ENCODE data around the gene SLC26A1. TPM values are rescaled to one million over a fixed set of nuclear protein-coding genes. Genes with fewer than 3 reads are reported as not detected.
A peak's percentile ranks its signal among the peaks of the same experiment; 100 is the strongest.

Gene SLC26A1
- total and polyA plus RNA-seq, 2 of the 13 experiments (the other 11 are each of a cell fraction or from before 2014, with no cell fraction given): 5.4 to 22.9 TPM

DNA sequence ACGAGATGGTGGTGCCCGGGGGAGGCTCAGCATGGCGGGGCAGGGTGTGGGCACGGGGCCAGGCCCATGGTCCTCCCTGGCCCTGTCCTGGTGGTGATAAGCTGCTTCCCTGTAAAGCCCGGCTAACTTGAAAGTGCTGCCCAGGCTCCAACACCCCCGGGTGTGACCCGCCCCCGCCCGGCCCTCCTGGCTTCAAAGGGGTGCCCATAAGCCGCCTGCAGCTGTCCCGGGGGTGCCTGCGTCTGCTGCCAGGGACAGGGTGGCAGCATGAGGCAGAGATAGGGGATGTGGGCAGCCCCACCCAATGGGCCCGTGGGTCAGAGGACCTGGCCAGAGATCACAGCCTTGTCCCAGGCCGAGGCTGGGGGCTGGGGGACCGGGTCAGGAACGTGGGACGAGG lies 36.3 kb upstream of the SLC26A1 start:
- Histone ChIP-seq H3K36me3 (replicated peaks in 1 of 2; ENCODE audit: control insufficient read depth in 1 of 2, insufficient read depth in 2 of 2, low read length in 2 of 2) (peaks cover 6 to 12% of the 10 kb centered on the region in 2 experiments; a peak in 3 of 5 replicates), H3K4me3 (replicated peaks in 1 of 3; ENCODE audit: insufficient read depth in 1 of 3, low read depth in 2 of 3, low read length in 3 of 3) (no peak overlapping the region), H3K9me3 (ENCODE audit: low read length) (no peaks in the 10 kb centered on the region), H4K20me1 (ENCODE audit: insufficient read depth, low read length) (no peaks in the 10 kb centered on the region; the same call in 1 of the 2 replicates), H2AFZ (ENCODE audit: low read length) (no peak overlapping the region), H3K27ac (ENCODE audit: extremely low read length, insufficient read depth, low read length) (no peak overlapping the region), H3K4me1 (ENCODE audit: insufficient read depth, low read length) (peaks cover 48% of the 10 kb centered on the region), H3K4me2 (ENCODE audit: low read depth, low read length) (no peak overlapping the region), H3K27me3 (ENCODE audit: control insufficient read depth in 1 of 2, insufficient read depth in 2 of 2, low read length in 2 of 2) (peaks cover 26 to 63% of the 10 kb centered on the region in 2 experiments), H3K79me2 (ENCODE audit: insufficient read depth, low read length) (no peaks in the 10 kb centered on the region), H3K9ac (ENCODE audit: insufficient read depth, low read depth, low read length) (no peak overlapping the region)
- CTCF ChIA-PET (ENCODE audit: low intra/inter-chr PET ratio, low total read pairs): no interaction called here
- intact Hi-C loops (cut with micrococcal nuclease; ENCODE audit: unreplicated experiment): no loop called here
- no peak for DNase-seq (ENCODE audit: low spot score)
- FAIRE-seq: no peak
- in situ Hi-C loops (cut with HindIII; ENCODE audit: extremely low pct_ligation_motif_present, low pct_unique_long_range_greater_than_20kb): no loop called here
- 0% methylated on average over 4 of the region's 17 CpGs for WGBS (ENCODE audit: low lambda C conversion rate)
- POLR2A ChIA-PET: no interaction called here
- peak; percentile 3 for ATAC-seq
- BruUV-seq (replicated peaks): no TSS peak
- no peak for TF ChIP-seq PLRG1 (conservative IDR thresholded peaks at IDR 0.05)
- TF ChIP-seq ZFP37 (CRISPR knock-in tag; IDR thresholded peaks at IDR 0.05; ENCODE audit: borderline replicate concordance): no peak
- TF ChIP-seq GPN1 (CRISPR knock-in tag; IDR thresholded peaks at IDR 0.05; ENCODE audit: borderline replicate concordance): no peak
- TF ChIP-seq HNRNPL (IDR thresholded peaks at IDR 0.05; ENCODE audit: low read depth, low read length): 0 out of 2 replicates have a peak, but pooled peaks have one; percentile 34
- no peak for TF ChIP-seq ATM (IDR thresholded peaks at IDR 0.05; ENCODE audit: borderline replicate concordance)
- peak; percentile 10 for TF ChIP-seq AGO2 (optimal IDR thresholded peaks at IDR 0.05; ENCODE audit: low read depth, low read length)
- TF ChIP-seq, protein P1, sequence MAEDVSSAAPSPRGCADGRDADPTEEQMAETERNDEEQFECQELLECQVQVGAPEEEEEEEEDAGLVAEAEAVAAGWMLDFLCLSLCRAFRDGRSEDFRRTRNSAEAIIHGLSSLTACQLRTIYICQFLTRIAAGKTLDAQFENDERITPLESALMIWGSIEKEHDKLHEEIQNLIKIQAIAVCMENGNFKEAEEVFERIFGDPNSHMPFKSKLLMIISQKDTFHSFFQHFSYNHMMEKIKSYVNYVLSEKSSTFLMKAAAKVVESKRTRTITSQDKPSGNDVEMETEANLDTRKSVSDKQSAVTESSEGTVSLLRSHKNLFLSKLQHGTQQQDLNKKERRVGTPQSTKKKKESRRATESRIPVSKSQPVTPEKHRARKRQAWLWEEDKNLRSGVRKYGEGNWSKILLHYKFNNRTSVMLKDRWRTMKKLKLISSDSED (CRISPR knock-in tag; IDR thresholded peaks at IDR 0.05): no peak
- TF ChIP-seq NONO (IDR thresholded peaks at IDR 0.05): no peak
- TF ChIP-seq NONO (CRISPR knock-in tag; conservative IDR thresholded peaks at IDR 0.05): no peak
- TF ChIP-seq, protein P2, sequence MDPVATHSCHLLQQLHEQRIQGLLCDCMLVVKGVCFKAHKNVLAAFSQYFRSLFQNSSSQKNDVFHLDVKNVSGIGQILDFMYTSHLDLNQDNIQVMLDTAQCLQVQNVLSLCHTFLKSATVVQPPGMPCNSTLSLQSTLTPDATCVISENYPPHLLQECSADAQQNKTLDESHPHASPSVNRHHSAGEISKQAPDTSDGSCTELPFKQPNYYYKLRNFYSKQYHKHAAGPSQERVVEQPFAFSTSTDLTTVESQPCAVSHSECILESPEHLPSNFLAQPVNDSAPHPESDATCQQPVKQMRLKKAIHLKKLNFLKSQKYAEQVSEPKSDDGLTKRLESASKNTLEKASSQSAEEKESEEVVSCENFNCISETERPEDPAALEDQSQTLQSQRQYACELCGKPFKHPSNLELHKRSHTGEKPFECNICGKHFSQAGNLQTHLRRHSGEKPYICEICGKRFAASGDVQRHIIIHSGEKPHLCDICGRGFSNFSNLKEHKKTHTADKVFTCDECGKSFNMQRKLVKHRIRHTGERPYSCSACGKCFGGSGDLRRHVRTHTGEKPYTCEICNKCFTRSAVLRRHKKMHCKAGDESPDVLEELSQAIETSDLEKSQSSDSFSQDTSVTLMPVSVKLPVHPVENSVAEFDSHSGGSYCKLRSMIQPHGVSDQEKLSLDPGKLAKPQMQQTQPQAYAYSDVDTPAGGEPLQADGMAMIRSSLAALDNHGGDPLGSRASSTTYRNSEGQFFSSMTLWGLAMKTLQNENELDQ (CRISPR knock-in tag; IDR thresholded peaks at IDR 0.05; ENCODE audit: borderline replicate concordance): no peak
- TF ChIP-seq, protein P3, sequence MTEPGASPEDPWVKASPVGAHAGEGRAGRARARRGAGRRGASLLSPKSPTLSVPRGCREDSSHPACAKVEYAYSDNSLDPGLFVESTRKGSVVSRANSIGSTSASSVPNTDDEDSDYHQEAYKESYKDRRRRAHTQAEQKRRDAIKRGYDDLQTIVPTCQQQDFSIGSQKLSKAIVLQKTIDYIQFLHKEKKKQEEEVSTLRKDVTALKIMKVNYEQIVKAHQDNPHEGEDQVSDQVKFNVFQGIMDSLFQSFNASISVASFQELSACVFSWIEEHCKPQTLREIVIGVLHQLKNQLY (CRISPR knock-in tag; IDR thresholded peaks at IDR 0.05): no peak
- TF ChIP-seq, protein P4, sequence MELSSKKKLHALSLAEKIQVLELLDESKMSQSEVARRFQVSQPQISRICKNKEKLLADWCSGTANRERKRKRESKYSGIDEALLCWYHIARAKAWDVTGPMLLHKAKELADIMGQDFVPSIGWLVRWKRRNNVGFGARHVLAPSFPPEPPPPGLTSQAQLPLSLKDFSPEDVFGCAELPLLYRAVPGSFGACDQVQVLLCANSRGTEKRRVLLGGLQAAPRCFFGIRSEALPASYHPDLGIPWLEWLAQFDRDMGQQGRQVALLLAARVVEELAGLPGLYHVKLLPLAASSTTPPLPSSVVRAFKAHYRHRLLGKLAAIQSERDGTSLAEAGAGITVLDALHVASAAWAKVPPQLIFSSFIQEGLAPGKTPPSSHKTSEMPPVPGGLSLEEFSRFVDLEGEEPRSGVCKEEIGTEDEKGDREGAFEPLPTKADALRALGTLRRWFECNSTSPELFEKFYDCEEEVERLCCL (CRISPR knock-in tag; IDR thresholded peaks at IDR 0.05; ENCODE audit: borderline replicate concordance): no peak
- no peak for TF ChIP-seq ZNF543 (CRISPR knock-in tag; IDR thresholded peaks at IDR 0.05)
- no peak for TF ChIP-seq KDM5B (CRISPR knock-in tag; IDR thresholded peaks at IDR 0.05; ENCODE audit: borderline replicate concordance)
- no peak for TF ChIP-seq SIX4 (CRISPR knock-in tag; IDR thresholded peaks at IDR 0.05)

Measured in HepG2 (cell line).